Peyer's patch (tissue), 4 donors: ENCODE results near the gene RAE1. TPM values are rescaled to one million over a fixed set of nuclear protein-coding genes. Genes with fewer than 3 reads are reported as not detected.
"Not testable (repeated sequence)": the region's sequence is repeated elsewhere in the genome, so short reads cannot be mapped to it uniquely, and the experiment has no call there.

ENCODE experiments used
- DNase-seq, 3 donors: peaks; one replicate each; pipeline ENCODE4 v3.0.0-alpha.2; 2017 to 2019
- H3K27ac ChIP-seq, 4 donors: fragments of 200-600 bp; sonication (generic); one replicate each; pipeline ENCODE4 v1.5.1; 2016 to 2019
- H3K27me3 ChIP-seq, 2 donors: fragments of 200-600 bp; sonication (generic); one replicate each; pipeline ENCODE4 v1.5.1; 2019
- H3K36me3 ChIP-seq, 3 donors: fragments of 200-600 bp; sonication (generic); one replicate each; pipeline ENCODE4 v1.5.1; 2016 to 2019
- H3K4me1 ChIP-seq, 4 donors: fragments of 200-600 bp; sonication (generic); one replicate each; pipeline ENCODE4 v1.5.1; 2016 to 2019
- H3K4me3 ChIP-seq, 4 donors: fragments of 200-600 bp; sonication (generic); 1 replicate in 3 of 4; 2 replicates in 1 of 4; pipeline ENCODE4 v1.5.1; 2016 to 2019; ENCODE audit warnings: mild to moderate bottlenecking in 1 of 4
- H3K9me3 ChIP-seq, 4 donors: fragments of 200-600 bp; sonication (generic); one replicate each; pipeline ENCODE4 v1.5.1; 2016 to 2019; ENCODE audit warnings: mild to moderate bottlenecking in 1 of 4
- CTCF ChIP-seq, 6 experiments: fragments of 450-650 bp in 4 of 6; fragments of 200-600 bp in 2 of 6; sonication (generic) in 1 of 6; IDR thresholded peaks; one replicate each; pipeline ENCODE4 v1.5.1; 2017 to 2019; ENCODE audit warnings: antibody characterized with exemption in 6 of 6, mild to moderate bottlenecking in 3 of 6, moderate library complexity in 1 of 6
- POLR2A ChIP-seq, 2 donors: fragments of 450-650 bp; IDR thresholded peaks; one replicate each; pipeline ENCODE4 v1.5.1; 2017; ENCODE audit warnings: antibody characterized with exemption in 2 of 2, mild to moderate bottlenecking in 2 of 2, moderate library complexity in 2 of 2
- total RNA-seq, 4 donors: library from RNA; depleted of rRNA; stranded (reverse); fragments of >200 nt; gene quantifications; one replicate each; pipeline ENCODE4 v1.1.0, GENCODE V29; 2016

Gene RAE1
- total RNA-seq, 4 donors from 2014 or later, result 21.5 to 38.9 (median 33.3) TPM

- no peaks in the 10 kb centered on the region for H3K9me3 ChIP-seq
- DNase-seq, result no peak
- no peaks in the 10 kb centered on the region for H3K36me3 ChIP-seq
- H3K27ac ChIP-seq, result no peak overlapping the region
- H3K4me3 ChIP-seq, result no peak overlapping the region
- H3K27me3 ChIP-seq, result no peaks in the 10 kb centered on the region
- no peak for TF ChIP-seq POLR2A (IDR thresholded peaks at IDR 0.05)
- TF ChIP-seq CTCF (IDR thresholded peaks at IDR 0.05), result no peak
- H3K4me1 ChIP-seq, result no peaks in the 10 kb centered on the region
These were observed 64.0 kb downstream of the RAE1 start for GRCh38 chr20:57414867-57415592.

- no peak overlapping the region for H3K27ac ChIP-seq
- no peak for DNase-seq
- TF ChIP-seq POLR2A (IDR thresholded peaks at IDR 0.05) (no peak), CTCF (IDR thresholded peaks at IDR 0.05) (no peak)
These were observed 64.7 kb downstream of the RAE1 start for GRCh38 chr20:57415771-57416170.

GRCh38 chr20:57416296-57417022 lies 65.4 kb downstream of the RAE1 start:
- DNase-seq, result no peak
- TF ChIP-seq CTCF (IDR thresholded peaks at IDR 0.05) (no peak), POLR2A (IDR thresholded peaks at IDR 0.05) (no peak)
- Histone ChIP-seq H3K4me3 (no peak overlapping the region), H3K4me1 (no peaks in the 10 kb centered on the region), H3K27me3 (no peaks in the 10 kb centered on the region), H3K27ac (no peak overlapping the region), H3K36me3 (no peaks in the 10 kb centered on the region), H3K9me3 (no peaks in the 10 kb centered on the region)

More at GRCh38 chr20:57415771-57416170, 64.7 kb downstream of the RAE1 start:
- Histone ChIP-seq H3K4me1 (no peaks in the 10 kb centered on the region), H3K36me3 (no peaks in the 10 kb centered on the region), H3K9me3 (no peaks in the 10 kb centered on the region), H3K27me3 (no peaks in the 10 kb centered on the region), H3K4me3 (no peak overlapping the region)

- Histone ChIP-seq H3K9me3 (no peaks in the 10 kb centered on the region), H3K36me3 (no peaks in the 10 kb centered on the region), H3K27ac (no peak overlapping the region), H3K4me3 (no peak overlapping the region), H3K4me1 (no peaks in the 10 kb centered on the region), H3K27me3 (no peaks in the 10 kb centered on the region)
- DNase-seq, result no peak
- TF ChIP-seq CTCF (IDR thresholded peaks at IDR 0.05), result no peak
- no peak for TF ChIP-seq POLR2A (IDR thresholded peaks at IDR 0.05)
These were observed 66.1 kb downstream of the RAE1 start for GRCh38 chr20:57417051-57417689.

GRCh38 chr20:57417830-57418780 lies 67.0 kb downstream of the RAE1 start:
- H3K27ac ChIP-seq, result no peak overlapping the region
- TF ChIP-seq CTCF (IDR thresholded peaks at IDR 0.05) (no peak), POLR2A (IDR thresholded peaks at IDR 0.05) (no peak)

GRCh38 chr20:57419479-57419878 lies 68.4 kb downstream of the RAE1 start:
- H3K27me3 ChIP-seq, H3K4me1 ChIP-seq, H3K9me3 ChIP-seq, H3K36me3 ChIP-seq, H3K27ac ChIP-seq, DNase-seq, H3K4me3 ChIP-seq: not testable (repeated sequence)

More at GRCh38 chr20:57417830-57418780, 67.0 kb downstream of the RAE1 start:
- H3K27me3 ChIP-seq, result no peaks in the 10 kb centered on the region
- H3K4me1 ChIP-seq, result no peaks in the 10 kb centered on the region
- DNase-seq, result no peak
- H3K36me3 ChIP-seq, result no peaks in the 10 kb centered on the region
- no peaks in the 10 kb centered on the region for H3K9me3 ChIP-seq
- H3K4me3 ChIP-seq, result no peak overlapping the region
